ENCODE data around the gene SOX2. TPM values are rescaled to one million over a fixed set of nuclear protein-coding genes. Genes with fewer than 3 reads are reported as not detected.

Gene SOX2
- total RNA-seq, 3 donors from 2014 or later (not counting 1 experiment from before 2014, with no cell fraction given) = not detected

DNA sequence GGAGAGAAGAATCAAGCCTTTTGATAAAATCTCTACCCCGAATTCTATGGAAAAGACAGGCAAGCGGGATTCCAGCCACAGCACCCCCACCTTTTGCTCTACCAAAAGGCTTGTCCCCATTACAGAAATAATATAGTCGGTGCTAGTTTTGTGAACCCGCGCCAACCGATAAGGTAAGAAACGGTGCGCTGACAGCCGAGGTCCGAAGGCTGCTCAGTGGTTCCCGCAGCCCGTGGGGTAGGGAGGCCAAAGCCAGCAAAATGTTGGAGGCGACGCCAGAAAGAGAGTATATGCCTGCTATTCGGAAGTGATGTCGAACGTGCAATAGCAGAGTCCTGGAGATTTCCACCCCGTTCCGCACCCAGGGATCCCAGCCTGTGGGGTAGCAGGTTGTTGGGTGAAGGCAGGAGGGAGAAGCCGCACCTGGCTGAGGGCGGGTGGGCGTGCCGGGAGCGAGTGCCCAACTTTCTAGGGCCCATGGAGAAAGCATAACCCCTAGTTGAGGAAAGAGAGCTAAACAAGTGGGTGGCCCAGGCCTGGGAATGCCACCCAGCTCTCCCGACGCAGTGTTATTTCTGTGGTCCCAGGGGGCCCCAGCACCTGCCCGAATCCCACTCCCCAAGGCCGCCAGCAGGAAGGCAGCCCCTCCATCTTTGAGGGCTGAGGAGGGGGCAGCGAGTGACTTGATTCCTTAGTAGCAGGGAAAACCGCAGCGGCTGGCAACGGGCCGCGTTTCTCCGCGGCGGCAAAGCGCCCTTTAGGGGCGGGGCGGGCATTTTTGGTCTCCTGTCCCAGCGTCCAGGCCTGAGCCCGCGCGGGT, 7.9 kb upstream of the SOX2 start:
- peaks cover 57 to 86% of the 10 kb centered on the region in 2 donors for H3K27me3 Mint-ChIP-seq (ENCODE audit: low read depth in 2 of 2)
- peaks cover 0 to 4% of the 10 kb centered on the region in 2 donors for H3K9me3 Mint-ChIP-seq
- no peak overlapping the region for H3K27ac ChIP-seq (ENCODE audit: low read length)
- DNase-seq = no peak
- H3K4me3 ChIP-seq (ENCODE audit: low read length) = no peak overlapping the region
- ATAC-seq = no peak
- H3K36me3 Mint-ChIP-seq = peaks cover 51% of the 10 kb centered on the region
- 6% methylated on average over 44 of the region's 44 CpGs for WGBS (ENCODE audit: insufficient coverage)
- H3K4me3 Mint-ChIP-seq = no peak overlapping the region
- peaks cover 9 to 18% of the 10 kb centered on the region in 2 donors for H3K4me1 Mint-ChIP-seq
- no peaks in the 10 kb centered on the region for H3K36me3 ChIP-seq (ENCODE audit: control insufficient read depth, insufficient read depth, low read length)
- H3K27ac Mint-ChIP-seq = no peak overlapping the region
- H3K9me3 ChIP-seq (ENCODE audit: control insufficient read depth, insufficient read depth, low read length) = peaks cover 12% of the 10 kb centered on the region
- H3K4me1 ChIP-seq (ENCODE audit: control insufficient read depth, insufficient read depth, low read length) = peaks cover 11% of the 10 kb centered on the region
- TF ChIP-seq, protein P1, sequence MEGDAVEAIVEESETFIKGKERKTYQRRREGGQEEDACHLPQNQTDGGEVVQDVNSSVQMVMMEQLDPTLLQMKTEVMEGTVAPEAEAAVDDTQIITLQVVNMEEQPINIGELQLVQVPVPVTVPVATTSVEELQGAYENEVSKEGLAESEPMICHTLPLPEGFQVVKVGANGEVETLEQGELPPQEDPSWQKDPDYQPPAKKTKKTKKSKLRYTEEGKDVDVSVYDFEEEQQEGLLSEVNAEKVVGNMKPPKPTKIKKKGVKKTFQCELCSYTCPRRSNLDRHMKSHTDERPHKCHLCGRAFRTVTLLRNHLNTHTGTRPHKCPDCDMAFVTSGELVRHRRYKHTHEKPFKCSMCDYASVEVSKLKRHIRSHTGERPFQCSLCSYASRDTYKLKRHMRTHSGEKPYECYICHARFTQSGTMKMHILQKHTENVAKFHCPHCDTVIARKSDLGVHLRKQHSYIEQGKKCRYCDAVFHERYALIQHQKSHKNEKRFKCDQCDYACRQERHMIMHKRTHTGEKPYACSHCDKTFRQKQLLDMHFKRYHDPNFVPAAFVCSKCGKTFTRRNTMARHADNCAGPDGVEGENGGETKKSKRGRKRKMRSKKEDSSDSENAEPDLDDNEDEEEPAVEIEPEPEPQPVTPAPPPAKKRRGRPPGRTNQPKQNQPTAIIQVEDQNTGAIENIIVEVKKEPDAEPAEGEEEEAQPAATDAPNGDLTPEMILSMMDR (IDR thresholded peaks at IDR 0.05) = no peak
- H3K27me3 ChIP-seq (ENCODE audit: control insufficient read depth, insufficient read depth, low read length) = peaks cover 67% of the 10 kb centered on the region
- intact Hi-C loops (cut with micrococcal nuclease) = no loop called here

DNA sequence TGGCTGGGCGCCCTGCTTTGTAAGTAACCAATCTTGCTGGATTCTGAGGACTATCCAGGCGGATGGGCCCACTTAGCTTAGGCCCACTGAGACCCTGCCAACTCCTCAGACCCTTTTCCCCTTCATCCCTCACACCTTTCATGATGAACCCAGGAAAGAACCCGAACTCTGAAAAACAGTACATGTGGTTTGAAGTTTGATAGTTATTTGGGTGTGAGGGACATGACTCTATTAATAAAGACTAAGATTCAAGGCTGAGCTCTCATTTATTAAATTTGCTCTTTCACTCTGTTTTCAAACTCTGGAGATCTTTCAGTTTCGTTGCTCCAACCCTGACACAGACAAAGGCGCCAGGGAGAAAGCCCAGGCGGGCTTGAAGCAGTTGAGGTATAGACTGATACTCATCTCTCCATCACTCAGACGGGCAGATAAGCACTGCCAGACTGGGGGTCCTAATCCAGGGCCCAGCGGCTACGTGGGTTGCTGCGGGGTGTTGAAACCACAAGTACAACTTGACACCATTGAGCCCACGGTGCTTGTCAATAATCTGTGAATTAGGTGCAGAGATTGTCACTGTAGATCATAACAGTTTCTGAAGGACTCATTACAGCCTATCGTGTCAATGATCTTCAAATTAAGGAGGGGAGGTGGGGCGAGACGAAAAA, 7.2 kb upstream of the SOX2 start:
- no peak for DNase-seq
- H3K27me3 ChIP-seq (ENCODE audit: control insufficient read depth, insufficient read depth, low read length) = peaks cover 70% of the 10 kb centered on the region
- H3K27ac Mint-ChIP-seq = no peak overlapping the region
- H3K27ac ChIP-seq (ENCODE audit: low read length) = no peak overlapping the region
- no peaks in the 10 kb centered on the region for H3K36me3 ChIP-seq (ENCODE audit: control insufficient read depth, insufficient read depth, low read length)
- H3K36me3 Mint-ChIP-seq = peaks cover 51% of the 10 kb centered on the region
- peaks cover 9 to 19% of the 10 kb centered on the region in 2 donors for H3K4me1 Mint-ChIP-seq
- TF ChIP-seq, protein P1 (IDR thresholded peaks at IDR 0.05) = no peak
- peaks cover 12% of the 10 kb centered on the region for H3K9me3 ChIP-seq (ENCODE audit: control insufficient read depth, insufficient read depth, low read length)
- peaks cover 53 to 81% of the 10 kb centered on the region in 2 donors for H3K27me3 Mint-ChIP-seq (ENCODE audit: low read depth in 2 of 2)
- peaks cover 11% of the 10 kb centered on the region for H3K4me1 ChIP-seq (ENCODE audit: control insufficient read depth, insufficient read depth, low read length)
- H3K4me3 Mint-ChIP-seq = no peak overlapping the region
- peaks cover 0 to 4% of the 10 kb centered on the region in 2 donors for H3K9me3 Mint-ChIP-seq
- intact Hi-C loops (cut with micrococcal nuclease) = no loop called here
- ATAC-seq = no peak
- WGBS (ENCODE audit: insufficient coverage) = 9% methylated on average over 13 of the region's 14 CpGs
- no peak overlapping the region for H3K4me3 ChIP-seq (ENCODE audit: low read length)

DNA sequence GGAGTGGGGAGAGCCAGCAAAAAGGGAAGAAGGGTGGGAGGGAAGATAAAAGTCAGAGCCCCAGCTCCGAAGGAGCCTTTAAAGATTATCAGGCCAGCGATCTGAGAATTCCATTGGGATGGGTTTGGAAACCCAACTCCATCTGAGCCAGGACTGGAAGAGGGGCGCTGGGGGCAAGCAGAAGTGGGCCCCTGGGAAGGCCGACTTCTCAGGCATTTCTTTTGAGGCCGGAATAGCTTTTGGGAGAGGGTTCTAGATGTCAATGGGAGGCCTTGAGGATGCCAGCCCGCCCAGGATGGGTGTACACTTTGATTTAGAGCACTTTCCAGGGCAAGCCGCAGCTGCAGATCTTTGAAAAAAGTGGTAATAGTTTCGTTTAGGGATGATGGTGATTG, 6.6 kb upstream of the SOX2 start:
- ATAC-seq = no peak
- H3K27me3 Mint-ChIP-seq (ENCODE audit: low read depth in 2 of 2) = peaks cover 55 to 81% of the 10 kb centered on the region in 2 donors
- intact Hi-C loops (cut with micrococcal nuclease) = no loop called here

More for the DNA sequence above, 6.6 kb upstream of the SOX2 start:
- Mint-ChIP-seq H3K27ac (no peak overlapping the region), H3K4me1 (peaks cover 13 to 23% of the 10 kb centered on the region in 2 donors), H3K4me3 (no peak overlapping the region), H3K9me3 (peaks cover 4 to 5% of the 10 kb centered on the region in 2 donors), H3K36me3 (peaks cover 51% of the 10 kb centered on the region)
- Histone ChIP-seq H3K4me1 (ENCODE audit: control insufficient read depth, insufficient read depth, low read length) (peaks cover 11% of the 10 kb centered on the region), H3K36me3 (ENCODE audit: control insufficient read depth, insufficient read depth, low read length) (no peaks in the 10 kb centered on the region), H3K4me3 (ENCODE audit: low read length) (no peak overlapping the region), H3K27ac (ENCODE audit: low read length) (no peak overlapping the region), H3K27me3 (ENCODE audit: control insufficient read depth, insufficient read depth, low read length) (peaks cover 76% of the 10 kb centered on the region), H3K9me3 (ENCODE audit: control insufficient read depth, insufficient read depth, low read length) (peaks cover 12% of the 10 kb centered on the region)
- WGBS (ENCODE audit: insufficient coverage) = 6% methylated on average over 8 of the region's 8 CpGs
- TF ChIP-seq, protein P1 (IDR thresholded peaks at IDR 0.05) = no peak
- DNase-seq = no peak

Data from natural killer cell (primary cell).